ENCODE data around the gene CRYBB3. TPM values are rescaled to one million over a fixed set of nuclear protein-coding genes. Genes with fewer than 3 reads are reported as not detected.
A peak's percentile ranks its signal among the peaks of the same experiment; 100 is the strongest.

Gene CRYBB3
- total and polyA plus RNA-seq, 9 of the 15 experiments (the other 6 are each of a cell fraction or from before 2014, with no cell fraction given) = not detected

DNA sequence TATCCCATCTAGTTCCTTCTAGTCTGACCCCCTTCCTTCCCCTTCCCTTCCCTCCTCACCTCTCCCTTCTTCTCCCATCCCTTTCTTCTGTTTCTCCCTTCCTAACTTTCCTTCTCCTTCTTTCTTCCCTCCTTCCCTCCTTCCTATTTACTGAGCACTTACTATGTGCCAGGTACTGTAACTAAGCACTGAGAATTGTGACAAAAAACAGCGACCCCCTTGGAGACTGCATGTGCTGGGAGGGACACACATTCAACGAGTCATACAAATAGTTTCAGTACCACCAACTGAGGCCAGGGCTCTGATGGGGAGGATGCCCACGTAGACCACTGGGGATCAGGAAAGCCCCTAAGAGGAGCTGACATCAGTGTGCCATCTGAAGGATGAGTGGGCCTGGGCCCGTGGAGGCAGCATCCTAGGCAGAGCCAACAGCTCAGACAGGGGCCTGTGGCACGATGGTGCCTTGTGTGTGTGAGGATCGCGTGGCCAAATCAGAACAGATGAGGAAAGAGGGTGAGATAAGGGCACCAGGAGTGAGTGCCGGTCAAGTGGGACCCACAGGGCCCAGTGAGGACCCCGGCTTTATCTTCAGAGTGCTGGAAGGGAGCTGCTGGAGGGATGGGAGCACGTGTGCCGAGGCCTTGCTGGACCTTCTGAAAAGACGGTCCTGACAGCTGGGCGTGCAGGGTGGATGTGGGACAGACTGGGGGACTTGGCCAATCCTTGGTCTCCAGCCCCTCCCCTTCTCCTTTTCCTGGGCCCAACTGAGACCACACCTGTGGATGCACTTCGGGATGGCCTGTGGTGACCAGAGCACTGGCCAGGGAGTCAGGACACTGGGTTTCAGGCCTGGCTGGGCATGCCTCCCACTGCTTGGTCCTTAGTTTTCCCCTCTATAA, 38.4 kb upstream of the CRYBB3 start:
- ChIA-PET CTCF (ENCODE audit: low intra/inter-chr PET ratio) (no interaction called here), POLR2A (interaction anchor here (0.7 kb wide), 1 partner anchor 1765 kb away, joined by 3 read pairs; no protein-coding TSS in a partner anchor)
- Histone ChIP-seq H3K27me3 (ENCODE audit: control insufficient read depth in 2 of 2, insufficient read depth in 2 of 2, low read length in 2 of 2) (no peaks in the 10 kb centered on the region; a peak in 1 of 5 replicates), H4K20me1 (replicated peaks; ENCODE audit: control insufficient read depth, insufficient read depth, low read length) (no peaks in the 10 kb centered on the region; the same call in 1 of the 2 replicates), H3K4me2 (ENCODE audit: insufficient read depth, low read length) (no peak overlapping the region), H3K4me1 (replicated peaks in 1 of 2; ENCODE audit: control insufficient read depth in 2 of 2, insufficient read depth in 2 of 2, low read length in 2 of 2) (no peaks in the 10 kb centered on the region), H3K4me3 (no peak overlapping the region), H3K36me3 (ENCODE audit: control insufficient read depth, insufficient read depth, low read length) (no peaks in the 10 kb centered on the region), H3K9me1 (ENCODE audit: control insufficient read depth, insufficient read depth, low read length) (no peaks in the 10 kb centered on the region), H3K9ac (ENCODE audit: insufficient read depth in 1 of 2, low read depth in 2 of 2, low read length in 2 of 2) (no peak overlapping the region), H3K79me2 (ENCODE audit: control insufficient read depth, insufficient read depth, low read length) (no peaks in the 10 kb centered on the region), H3K27ac (ENCODE audit: extremely low read depth, low read depth, low read length) (no peak overlapping the region), H2AFZ (ENCODE audit: low read depth, low read length) (no peak overlapping the region), H3K9me3 (replicated peaks; ENCODE audit: control insufficient read depth, insufficient read depth, low read depth, low read length) (no peaks in the 10 kb centered on the region)
- TF ChIP-seq PTRF (tag; IDR thresholded peaks at IDR 0.05) (no peak), U2AF1 (optimal IDR thresholded peaks at IDR 0.05; ENCODE audit: low read depth, low read length) (no peak), ETV1 (tag; conservative IDR thresholded peaks at IDR 0.05; ENCODE audit: low read depth) (no peak)
- intact Hi-C loops (cut with micrococcal nuclease) (no loop called here), in situ Hi-C loops (cut with MboI) (no loop called here)
- BruUV-seq (replicated peaks) = no TSS peak
- ATAC-seq (no peak), FAIRE-seq (no peak), DNase-seq (ENCODE audit: extremely low read depth in 1 of 4, low spot score in 3 of 4) (no peak)
- WGBS (ENCODE audit: insufficient coverage, low coverage, missing lambda C conversion rate) = 2% methylated on average over 10 of the region's 14 CpGs

DNA sequence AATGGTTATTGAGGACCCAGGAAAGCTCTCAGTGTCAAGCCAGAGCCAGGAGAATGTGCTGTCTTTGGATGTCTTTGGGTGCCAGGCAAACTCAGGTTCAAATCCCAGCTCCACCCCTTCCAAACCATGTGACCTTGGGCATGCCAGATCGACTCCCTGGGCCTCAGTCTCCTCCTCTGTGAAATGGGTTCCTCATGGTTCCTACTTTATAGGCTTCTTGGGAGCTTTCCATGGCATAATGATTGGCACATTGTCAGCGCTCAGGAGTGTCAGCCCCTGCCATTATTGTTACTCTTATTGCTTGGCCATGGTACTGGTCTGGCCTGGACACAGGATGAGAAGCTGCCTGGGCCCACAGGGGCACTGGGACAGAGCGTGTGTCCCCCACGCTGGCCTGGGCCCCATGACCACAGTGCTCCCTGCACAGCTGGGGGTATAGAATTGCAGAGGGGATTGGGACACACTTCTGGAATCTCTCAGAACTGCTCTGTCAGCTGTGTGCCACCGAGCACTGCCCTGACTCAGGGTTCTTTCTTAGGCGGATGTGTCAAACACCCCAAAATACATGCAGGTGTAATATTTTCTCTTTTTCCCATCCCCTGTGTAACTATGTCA, 37.6 kb upstream of the CRYBB3 start:
- ChIA-PET CTCF (ENCODE audit: low intra/inter-chr PET ratio) (no interaction called here), POLR2A (no interaction called here)
- Histone ChIP-seq H3K79me2 (ENCODE audit: control insufficient read depth, insufficient read depth, low read length) (no peaks in the 10 kb centered on the region), H3K9me3 (replicated peaks; ENCODE audit: control insufficient read depth, insufficient read depth, low read depth, low read length) (no peaks in the 10 kb centered on the region), H3K9ac (ENCODE audit: insufficient read depth in 1 of 2, low read depth in 2 of 2, low read length in 2 of 2) (no peak overlapping the region; a peak in 1 of 4 replicates), H3K27ac (ENCODE audit: extremely low read depth, low read depth, low read length) (no peak overlapping the region), H2AFZ (ENCODE audit: low read depth, low read length) (no peak overlapping the region), H3K27me3 (ENCODE audit: control insufficient read depth in 2 of 2, insufficient read depth in 2 of 2, low read length in 2 of 2) (no peaks in the 10 kb centered on the region; a peak in 1 of 5 replicates), H3K4me1 (replicated peaks in 1 of 2; ENCODE audit: control insufficient read depth in 2 of 2, insufficient read depth in 2 of 2, low read length in 2 of 2) (no peaks in the 10 kb centered on the region), H3K4me3 (no peak overlapping the region), H3K36me3 (ENCODE audit: control insufficient read depth, insufficient read depth, low read length) (no peaks in the 10 kb centered on the region), H3K9me1 (ENCODE audit: control insufficient read depth, insufficient read depth, low read length) (no peaks in the 10 kb centered on the region), H3K4me2 (ENCODE audit: insufficient read depth, low read length) (no peak overlapping the region), H4K20me1 (replicated peaks; ENCODE audit: control insufficient read depth, insufficient read depth, low read length) (no peaks in the 10 kb centered on the region; the same call in 1 of the 2 replicates)
- DNase-seq (ENCODE audit: extremely low read depth in 1 of 4, low spot score in 3 of 4) (no peak), FAIRE-seq (no peak), ATAC-seq (no peak)
- WGBS (ENCODE audit: insufficient coverage, low coverage, missing lambda C conversion rate) = 0% methylated on average over 6 of the region's 6 CpGs
- in situ Hi-C loops (cut with MboI) = no loop called here
- TF ChIP-seq RBM25 (IDR thresholded peaks at IDR 0.05; ENCODE audit: low read depth, low read length, severe bottlenecking) (peak; percentile 83), NONO (IDR thresholded peaks at IDR 0.05; ENCODE audit: low read depth in 2 of 2, low read length in 1 of 2) (no peak), ZNF212 (CRISPR knock-in tag; IDR thresholded peaks at IDR 0.05) (no peak), POLR2AphosphoS2 (IDR thresholded peaks at IDR 0.05; ENCODE audit: low read length) (no peak), TRIM24 (IDR thresholded peaks at IDR 0.05) (no peak), CBFA2T2 (conservative IDR thresholded peaks at IDR 0.05) (no peak), ZFPM2 (CRISPR knock-in tag; IDR thresholded peaks at IDR 0.05) (no peak), PURB (CRISPR knock-in tag; IDR thresholded peaks at IDR 0.05; ENCODE audit: low read depth) (no peak), LEF1 (IDR thresholded peaks at IDR 0.05) (no peak)
- intact Hi-C loops (cut with micrococcal nuclease) = no loop called here
- no TSS peak for BruUV-seq (replicated peaks)

Measured in K562 (cell line).